AG09319 (cell line): ENCODE data around the gene SMC5.

Experiments
- DNase-seq: peaks from one replicate; pipeline ENCODE4 v3.0.0-alpha.2; 2010; ENCODE audit warnings: low read depth; ENCODE audit errors: extremely low read depth
- TF ChIP-seq, protein P1 (sequence below): IDR thresholded peaks from 2 replicates; pipeline ENCODE4 v1.5.1; 2011; ENCODE audit warnings: low read depth, mild to moderate bottlenecking, inconsistent platforms, low read length, moderate library complexity

SMC5 gene

DNA sequence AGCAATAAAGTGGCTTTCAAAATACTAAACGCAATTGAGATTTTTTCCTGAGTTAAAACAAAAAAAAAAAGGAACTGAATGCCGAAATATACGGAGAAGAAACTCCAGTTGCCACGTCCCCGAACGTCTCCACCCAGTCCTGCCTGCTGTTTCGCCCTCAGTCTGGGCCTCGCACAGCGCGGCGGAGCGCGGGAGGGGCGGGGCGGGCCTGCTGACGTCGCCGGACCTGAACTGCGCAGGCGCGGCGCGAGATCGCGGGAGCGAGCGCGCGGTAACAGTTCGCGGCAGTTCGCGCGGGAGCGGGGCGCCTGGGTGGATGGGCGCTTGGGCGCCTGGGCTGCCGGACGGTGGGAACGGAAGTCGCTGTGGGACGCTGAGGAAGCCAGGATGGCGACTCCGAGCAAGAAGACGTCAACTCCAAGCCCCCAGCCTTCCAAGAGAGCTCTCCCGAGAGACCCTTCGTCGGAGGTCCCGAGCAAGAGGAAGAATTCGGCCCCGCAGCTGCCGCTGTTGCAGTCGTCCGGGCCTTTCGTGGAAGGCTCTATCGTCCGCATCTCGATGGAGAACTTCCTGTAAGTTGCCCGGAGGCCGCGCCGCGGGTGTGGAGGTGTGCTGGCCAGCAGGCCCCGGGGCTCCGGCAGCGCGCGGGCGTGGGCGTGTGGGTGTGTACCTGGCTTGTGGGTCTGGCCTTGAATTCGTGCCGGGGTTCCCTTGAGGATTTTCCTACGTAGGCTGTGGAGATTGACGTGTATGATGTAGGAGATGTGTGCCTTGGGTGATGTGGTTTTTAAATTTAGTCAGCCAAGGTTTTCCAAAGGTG is at the start of gene SMC5:
Gene SMC5, plus strand, starts transcription at position 287 of the 820 bp plus-strand sequence. Its CDS starts 101 bp downstream, at position 388.
- TF ChIP-seq, protein P1, sequence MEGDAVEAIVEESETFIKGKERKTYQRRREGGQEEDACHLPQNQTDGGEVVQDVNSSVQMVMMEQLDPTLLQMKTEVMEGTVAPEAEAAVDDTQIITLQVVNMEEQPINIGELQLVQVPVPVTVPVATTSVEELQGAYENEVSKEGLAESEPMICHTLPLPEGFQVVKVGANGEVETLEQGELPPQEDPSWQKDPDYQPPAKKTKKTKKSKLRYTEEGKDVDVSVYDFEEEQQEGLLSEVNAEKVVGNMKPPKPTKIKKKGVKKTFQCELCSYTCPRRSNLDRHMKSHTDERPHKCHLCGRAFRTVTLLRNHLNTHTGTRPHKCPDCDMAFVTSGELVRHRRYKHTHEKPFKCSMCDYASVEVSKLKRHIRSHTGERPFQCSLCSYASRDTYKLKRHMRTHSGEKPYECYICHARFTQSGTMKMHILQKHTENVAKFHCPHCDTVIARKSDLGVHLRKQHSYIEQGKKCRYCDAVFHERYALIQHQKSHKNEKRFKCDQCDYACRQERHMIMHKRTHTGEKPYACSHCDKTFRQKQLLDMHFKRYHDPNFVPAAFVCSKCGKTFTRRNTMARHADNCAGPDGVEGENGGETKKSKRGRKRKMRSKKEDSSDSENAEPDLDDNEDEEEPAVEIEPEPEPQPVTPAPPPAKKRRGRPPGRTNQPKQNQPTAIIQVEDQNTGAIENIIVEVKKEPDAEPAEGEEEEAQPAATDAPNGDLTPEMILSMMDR: no peak
- peak; percentile 88 for DNase-seq

DNA sequence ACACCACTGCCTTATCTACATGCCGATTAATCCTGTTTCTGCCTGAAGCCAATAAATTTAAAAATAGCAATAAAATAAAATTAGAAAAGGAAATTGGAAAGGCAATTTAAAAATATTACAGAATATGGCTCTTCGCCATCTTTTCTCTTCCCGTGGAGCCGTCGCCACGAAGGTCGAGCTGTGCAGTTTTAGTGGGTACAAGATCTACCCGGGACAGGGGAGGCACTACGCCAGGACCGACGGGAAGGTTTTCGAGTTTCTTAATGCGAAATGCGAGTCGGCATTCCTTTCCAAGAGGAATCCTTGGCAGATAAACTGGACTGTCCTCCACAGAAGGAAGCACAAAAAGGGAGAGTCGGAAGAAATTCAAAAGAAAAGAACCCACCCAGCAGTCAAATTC is 41.7 kb upstream of the SMC5 start:
- DNase-seq: no peak
- TF ChIP-seq, protein P1: no peak

DNA sequence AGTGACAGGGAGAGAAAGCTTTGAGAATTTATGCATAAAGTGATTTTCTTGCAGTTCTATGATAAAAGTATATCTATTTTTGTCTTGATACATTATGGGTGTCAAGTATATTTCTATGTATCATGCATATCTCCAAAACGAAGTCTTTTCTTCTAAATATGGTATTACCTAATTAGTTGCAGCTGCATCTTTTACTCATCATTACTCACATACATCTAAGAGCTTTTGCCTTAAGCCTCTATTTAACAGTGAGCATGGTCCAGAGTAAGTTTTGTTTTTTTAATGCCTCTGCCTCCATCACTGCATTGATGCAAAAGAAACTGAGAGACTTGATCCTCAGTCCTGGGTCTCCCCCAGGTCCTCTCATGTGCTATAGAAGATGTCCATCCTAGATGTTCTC is 40.0 kb upstream of the SMC5 start:
- DNase-seq: no peak
- TF ChIP-seq, protein P1: no peak

DNA sequence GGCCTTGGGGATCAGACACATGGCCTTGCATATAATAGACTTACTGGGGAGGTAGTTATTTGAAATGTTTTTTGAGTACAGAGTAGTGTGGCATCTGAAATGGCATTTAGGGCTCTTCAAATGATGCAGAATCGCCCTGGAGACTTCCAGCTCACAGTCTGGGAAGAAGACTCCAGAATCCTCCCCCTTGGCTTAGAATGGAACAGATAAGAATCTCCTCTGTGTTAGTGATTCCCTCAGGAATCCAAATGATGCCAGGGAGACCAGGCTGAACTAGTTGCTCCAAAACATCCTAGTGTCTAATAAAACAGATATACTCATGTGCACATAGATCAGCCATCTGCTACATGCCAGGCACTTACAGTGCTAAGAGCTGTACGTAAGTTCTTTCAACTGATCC is 38.6 kb upstream of the SMC5 start:
- DNase-seq: no peak
- TF ChIP-seq, protein P1: no peak

DNA sequence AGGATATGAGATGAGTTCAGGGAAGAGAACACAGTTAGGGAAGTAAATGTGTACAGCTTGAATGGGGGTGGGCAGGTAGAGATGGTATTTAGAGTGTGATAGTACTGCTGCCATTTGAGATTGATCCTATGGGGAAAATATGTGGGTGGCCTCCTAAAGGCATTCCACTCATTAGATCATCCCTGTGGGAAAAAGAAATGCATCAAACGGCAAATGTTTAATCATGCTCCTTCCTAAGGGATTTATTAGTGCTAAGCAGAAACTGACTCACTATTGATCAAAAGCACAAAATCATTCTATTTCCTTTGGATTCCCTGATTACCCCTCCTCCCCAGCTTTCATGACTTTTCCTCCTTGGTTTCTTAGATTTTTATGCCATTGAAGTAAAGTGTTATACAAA is 36.4 kb upstream of the SMC5 start:
- TF ChIP-seq, protein P1: no peak
- DNase-seq: no peak

DNA sequence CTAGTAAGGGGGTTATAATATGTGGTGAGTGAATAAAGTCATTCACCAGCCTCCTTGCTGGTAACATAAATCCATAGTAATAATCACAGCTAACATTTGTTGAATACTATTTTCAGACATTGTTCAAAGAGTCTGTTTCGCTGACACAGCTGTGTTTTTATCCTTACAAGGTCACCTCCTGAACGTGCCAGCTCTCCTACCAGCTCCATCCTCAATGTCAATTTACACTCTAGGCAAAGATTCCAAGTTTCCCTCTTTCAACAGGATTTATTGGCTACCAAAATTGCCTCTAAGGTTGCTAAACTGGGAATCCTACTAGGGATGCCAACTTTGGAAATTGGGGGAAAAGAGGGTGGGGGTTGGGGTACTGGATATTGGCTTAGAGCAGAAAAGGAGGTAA is 30.7 kb upstream of the SMC5 start:
- TF ChIP-seq, protein P1: no peak
- DNase-seq: no peak

DNA sequence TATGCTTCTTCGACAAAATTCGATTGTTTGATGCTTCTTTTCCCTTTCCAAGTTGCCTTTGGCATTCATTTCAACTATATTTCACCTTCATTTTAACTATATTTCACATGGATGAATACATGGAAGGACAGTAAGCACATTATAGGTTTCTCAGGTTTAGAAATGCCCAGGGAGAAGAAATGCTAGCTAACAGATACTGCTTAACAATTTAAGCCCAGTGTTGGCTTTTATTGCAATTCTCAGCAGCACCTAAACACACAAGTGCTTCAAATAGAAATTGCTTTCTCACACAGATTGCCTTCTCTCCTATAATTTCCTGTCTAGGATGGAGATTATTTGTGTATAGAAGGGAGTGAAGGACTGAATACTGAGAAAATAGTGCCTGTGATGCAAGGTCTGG is 30.2 kb upstream of the SMC5 start:
- TF ChIP-seq, protein P1: no peak
- DNase-seq: no peak
